ENCODE data around the gene NPR2.
A peak's percentile ranks its signal among the peaks of the same experiment; 100 is the strongest.

The NPR2 gene

DNA sequence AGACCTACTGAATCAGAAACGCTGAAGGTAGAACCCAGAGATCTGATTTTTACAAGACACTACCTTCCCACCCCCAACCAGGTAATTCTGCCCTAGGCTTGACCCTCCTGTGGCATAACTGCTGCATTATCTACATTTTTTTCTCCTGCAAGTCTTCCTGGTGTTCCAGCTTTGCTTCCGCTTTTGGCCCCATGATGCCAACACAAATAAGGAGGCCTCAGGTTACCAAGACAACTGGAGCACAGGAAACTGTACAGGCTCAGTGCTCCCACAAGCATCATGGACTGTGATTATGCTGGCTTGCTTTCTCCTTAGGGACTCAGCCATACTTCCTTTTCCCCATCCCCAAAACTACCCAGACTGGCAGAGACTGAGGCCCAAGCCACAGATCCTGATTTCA lies 30.7 kb upstream of the NPR2 start:
- DNase-seq, result no peak

GRCh38 chr9:35763181-35763580 lies 28.2 kb upstream of the NPR2 start:
- DNase-seq, result no peak

DNA sequence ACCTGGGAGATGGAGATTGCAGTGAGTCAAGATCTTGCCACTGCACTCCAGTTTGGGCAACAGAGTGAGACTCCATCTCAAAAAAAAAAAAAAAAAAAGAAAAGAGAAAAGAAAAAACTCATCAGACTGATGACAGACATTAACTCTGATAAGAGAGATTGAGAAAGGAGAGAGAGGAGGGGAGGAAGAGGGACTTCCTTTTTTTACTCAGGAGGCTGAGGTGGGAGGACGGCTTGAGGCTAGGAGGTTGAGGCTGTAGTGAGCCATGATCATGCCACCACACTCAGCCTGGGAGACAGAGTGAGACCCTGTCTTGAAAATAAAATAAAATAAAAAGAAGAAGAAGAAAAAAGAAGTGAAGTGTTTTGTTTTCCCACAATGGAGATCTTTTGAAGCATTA lies 27.6 kb upstream of the NPR2 start:
- DNase-seq, result no peak

GRCh38 chr9:35766997-35767396 lies 24.4 kb upstream of the NPR2 start:
- no peak for DNase-seq

DNA sequence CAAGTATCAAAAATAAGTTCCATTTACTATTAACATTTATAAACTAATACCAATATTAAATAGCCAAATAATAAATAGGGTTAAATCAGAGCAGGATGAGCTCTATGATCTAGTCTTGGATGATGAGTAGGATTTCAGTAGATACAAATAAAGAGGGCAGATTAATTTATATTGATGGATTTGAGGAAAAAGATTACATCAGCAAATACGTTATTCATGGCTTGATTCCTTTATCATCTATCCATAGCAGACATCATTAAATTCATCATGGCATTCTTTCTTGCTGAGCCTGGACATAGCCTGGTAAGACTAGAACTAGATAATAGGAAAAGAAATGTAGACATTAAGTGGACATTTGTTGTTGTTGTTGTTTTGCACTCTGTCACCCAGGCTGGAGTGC lies 23.9 kb upstream of the NPR2 start:
- DNase-seq, result no peak

DNA sequence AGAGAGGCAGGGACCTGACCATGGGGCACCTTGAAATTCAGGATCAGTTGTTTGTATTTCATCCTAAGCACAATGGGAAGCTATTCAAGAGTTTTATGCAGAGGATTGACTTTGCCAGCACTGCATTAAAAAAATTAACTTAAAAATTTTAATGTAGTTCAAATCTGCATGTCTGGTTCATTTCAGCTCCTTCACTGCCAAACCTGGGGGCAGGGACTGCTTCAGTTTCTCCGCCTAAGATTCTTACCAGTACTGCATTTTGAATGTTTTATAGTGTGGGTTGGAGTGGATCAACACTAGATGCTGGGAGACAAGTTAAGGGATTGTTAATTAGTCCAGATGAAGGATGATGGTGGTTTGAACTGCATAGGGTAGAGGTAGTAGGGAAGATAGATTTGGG lies 21.6 kb upstream of the NPR2 start:
- no peak for DNase-seq

DNA sequence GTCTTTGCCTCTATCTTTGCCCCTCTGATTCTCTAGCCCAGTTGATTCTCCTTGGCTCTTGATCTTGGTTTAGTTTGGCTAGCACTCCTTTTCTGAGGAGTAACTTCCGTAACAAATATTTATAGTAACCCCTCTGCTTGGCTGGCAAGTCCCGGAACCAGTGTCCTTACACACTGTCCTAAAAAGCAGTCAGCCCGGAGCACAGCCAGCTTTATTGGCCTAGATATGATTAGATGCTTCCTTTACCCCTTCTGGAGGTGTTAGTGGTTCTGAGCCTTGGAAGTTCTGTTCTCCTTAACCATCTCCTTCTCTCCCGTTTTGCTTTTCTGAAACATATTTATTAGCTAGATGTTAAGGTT lies 20.3 kb upstream of the NPR2 start:
- DNase-seq, result no peak

DNA sequence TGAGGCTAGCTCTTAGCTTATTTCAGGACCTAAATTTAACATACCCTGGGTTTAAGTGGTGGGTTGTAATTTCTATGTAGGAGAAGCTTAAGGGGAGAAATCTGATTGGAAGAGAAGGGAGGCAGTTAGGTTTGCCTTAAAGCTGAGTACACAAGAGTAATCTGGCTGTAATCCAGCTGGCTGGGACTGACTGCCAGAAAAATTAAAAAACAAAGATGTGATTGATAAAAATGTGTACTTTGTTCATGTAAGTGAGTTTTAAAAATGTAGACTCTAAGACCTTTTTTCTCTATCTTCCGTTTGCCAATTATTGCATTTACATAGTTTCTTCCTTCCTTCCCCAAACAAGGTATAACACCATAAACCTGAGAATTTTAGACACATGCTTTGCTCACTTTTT lies 19.9 kb upstream of the NPR2 start:
- DNase-seq, result no peak

GRCh38 chr9:35771943-35772342 lies 19.4 kb upstream of the NPR2 start:
- no peak for DNase-seq

DNA sequence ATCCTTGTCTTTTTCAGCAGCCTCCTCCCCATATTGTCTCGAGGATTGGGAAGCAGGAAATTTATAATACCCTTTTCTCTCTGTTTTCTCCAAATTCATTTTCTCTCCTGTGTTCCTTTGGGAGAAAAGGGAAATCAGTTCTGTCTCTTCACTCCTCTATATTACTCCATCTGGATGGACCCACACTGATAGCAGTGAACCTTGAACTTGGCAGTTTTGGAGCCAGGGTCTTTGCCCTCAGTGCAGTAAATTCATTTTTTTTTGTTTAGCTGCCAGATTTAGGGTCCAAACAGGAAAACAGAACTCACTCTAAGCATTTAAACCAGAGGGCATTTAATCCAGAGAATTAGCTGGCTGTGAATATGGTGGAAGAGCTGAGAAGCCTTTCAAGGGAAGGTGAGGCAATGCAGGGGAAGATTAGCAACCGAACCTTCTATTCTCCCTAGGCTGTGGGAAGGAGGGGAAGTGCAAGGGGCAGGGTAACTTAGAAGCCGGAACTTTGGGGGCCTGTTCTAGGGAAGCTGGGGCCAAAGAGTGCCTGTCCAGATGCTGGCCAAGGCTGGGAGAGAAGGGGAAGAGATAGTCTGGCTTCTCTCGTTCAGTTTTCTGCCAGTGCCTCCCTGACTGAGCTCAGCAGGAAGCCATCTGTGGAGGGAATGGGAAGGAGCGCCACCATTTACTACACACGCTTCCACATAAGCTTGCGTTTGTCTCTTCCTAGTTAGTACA lies 16.3 kb upstream of the NPR2 start:
- no peak for DNase-seq

- no peak for DNase-seq
These were observed 15.4 kb upstream of the NPR2 start for GRCh38 chr9:35776018-35776417.

GRCh38 chr9:35778496-35778895 lies 12.9 kb upstream of the NPR2 start:
- no peak for DNase-seq

- DNase-seq, result no peak
These were observed 10.3 kb upstream of the NPR2 start for GRCh38 chr9:35781066-35781465.

DNA sequence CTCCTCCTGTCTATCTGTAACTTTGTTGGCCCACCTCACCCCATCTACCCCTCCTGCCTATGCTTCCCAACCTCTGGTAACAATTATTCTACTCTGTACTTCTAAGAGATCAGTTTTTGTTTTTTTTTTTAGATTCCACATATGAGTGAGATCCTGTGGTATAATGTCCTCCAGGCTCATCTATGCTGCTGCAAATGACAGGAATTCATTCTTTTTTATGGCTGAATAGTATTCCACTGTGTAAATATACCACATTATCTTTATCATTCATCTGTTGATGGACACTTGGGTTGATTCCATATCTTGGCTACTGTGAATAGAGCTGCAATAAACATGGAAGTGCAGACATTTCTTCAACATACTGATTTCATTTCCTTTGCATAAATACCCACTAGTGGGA lies 8.0 kb upstream of the NPR2 start:
- no peak for DNase-seq

GRCh38 chr9:35789541-35789940 lies 1.9 kb upstream of the NPR2 start:
- DNase-seq, result no peak

GRCh38 chr9:35790025-35790384 lies 1.4 kb upstream of the NPR2 start:
- no peak for DNase-seq

DNA sequence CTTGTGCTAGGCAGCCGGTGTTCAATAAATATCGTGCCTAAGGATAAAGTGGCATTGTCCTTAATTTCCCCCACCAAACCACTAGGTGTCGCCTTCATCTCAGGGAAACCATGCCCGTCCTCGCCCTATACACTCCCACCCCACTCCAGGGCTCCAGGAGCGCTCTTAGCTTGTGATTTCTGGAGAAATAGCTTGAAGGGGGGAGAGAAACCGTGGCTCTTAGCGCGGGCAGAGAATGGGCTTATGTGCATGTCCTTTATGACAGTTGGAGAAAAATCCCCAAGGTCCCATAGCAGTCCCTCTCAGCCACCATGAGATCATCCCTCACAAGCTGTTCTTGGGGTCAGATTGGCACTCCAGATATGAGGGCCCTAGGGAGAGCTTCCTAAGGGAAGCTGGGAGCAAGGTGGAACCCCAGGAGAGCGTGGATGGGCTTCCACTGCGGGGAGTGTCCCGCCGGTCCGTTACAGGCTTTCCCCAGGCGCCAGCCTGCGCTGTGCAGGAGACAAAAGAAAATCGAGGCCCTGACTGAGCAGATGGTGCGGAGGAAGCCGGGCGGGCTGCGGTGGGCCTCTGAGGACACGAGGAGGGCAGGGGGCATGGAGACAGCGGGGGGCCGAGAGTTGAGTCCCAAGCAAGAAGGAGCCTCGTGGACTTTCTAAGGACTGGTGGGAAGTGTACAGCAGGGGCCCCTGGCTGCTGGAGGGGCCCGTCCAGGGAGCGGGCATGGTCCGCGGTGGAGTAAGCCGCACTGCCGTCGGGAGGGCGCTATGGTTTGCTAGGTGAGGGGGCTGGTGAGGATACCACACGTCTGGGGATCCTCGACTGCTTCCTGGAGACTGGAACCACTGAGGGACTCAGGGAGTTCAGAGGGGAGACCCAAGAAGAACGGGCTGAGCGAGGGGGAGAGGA lies 750 bp upstream of the NPR2 start:
- DNase-seq, result peak; percentile 77

- no peak for DNase-seq
These were observed 828 bp downstream of the NPR2 start for GRCh38 chr9:35792024-35792813.

GRCh38 chr9:35792826-35793225 lies 1.4 kb downstream of the NPR2 start:
- DNase-seq, result no peak

DNA sequence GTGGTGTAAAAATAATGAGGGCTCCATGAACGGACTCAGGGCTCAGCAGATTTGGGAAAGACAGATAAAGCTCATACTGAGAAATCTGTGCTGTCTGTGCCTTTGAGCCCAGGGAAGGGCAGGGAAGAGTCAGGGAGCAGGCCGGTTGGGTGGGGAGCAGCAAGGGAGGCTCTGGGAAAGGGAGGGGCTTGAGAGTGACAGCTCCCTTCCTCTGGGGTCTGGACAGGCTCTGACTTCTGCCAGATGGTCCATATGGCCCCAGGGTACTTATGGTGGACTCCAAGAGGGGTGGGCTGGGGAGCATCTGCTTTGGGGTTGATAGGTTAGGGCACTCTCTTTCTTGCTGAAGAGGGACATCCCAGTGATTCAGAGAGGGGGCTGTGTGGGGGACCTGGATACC lies 2.1 kb downstream of the NPR2 start:
- no peak for DNase-seq

GRCh38 chr9:35795695-35796094 lies 4.3 kb downstream of the NPR2 start:
- DNase-seq, result no peak

- DNase-seq, result no peak
These were observed 6.1 kb downstream of the NPR2 start for GRCh38 chr9:35797311-35798109.

All from right kidney (tissue), 1 donor.